ENCODE measurements around the gene CCDC197.

CCDC197 gene

DNA sequence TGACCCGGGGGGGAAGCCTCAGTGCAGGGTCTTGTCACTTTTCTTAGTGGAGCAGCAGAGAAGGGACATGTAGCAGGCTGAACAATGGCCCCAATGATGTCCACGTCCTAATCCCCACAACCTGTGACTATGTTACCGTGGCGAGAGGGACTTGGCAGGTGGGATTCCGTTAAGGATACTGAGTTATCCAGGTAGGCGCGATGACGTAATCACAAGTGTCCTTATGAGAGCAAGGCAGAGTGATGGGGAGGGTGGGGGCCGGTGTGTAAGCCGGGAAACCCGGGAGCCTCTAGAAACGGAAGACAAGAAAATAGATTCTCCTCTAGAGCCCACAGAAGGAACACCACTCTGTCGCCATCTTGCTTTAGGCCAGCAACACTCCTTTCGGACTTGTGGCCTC, 33.5 kb downstream of the CCDC197 start:
- H3K27ac ChIP-seq (ENCODE audit: low read length), result no peak overlapping the region
- no peaks in the 10 kb centered on the region for H3K4me1 ChIP-seq (ENCODE audit: low read length)
- no peak overlapping the region for H3K4me2 ChIP-seq (ENCODE audit: low read length)
- H3K4me3 ChIP-seq (ENCODE audit: low read length), result no peak overlapping the region
- no peak overlapping the region for H2AFZ ChIP-seq (ENCODE audit: low read depth, low read length)
- H3K36me3 ChIP-seq (replicated peaks; ENCODE audit: low read depth, low read length), result no peaks in the 10 kb centered on the region
- TF ChIP-seq EZH2phosphoT487 (IDR thresholded peaks at IDR 0.05; ENCODE audit: low read depth), result no peak
- no peak for TF ChIP-seq CTCF (IDR thresholded peaks at IDR 0.05; ENCODE audit: low read depth, low read length)
- no peaks in the 10 kb centered on the region for H3K79me2 ChIP-seq (ENCODE audit: low read length)
- H3K9me3 ChIP-seq (ENCODE audit: insufficient read depth, low read length), result no peaks in the 10 kb centered on the region
- no peaks in the 10 kb centered on the region for H3K27me3 ChIP-seq (ENCODE audit: low read depth, low read length)
- no peak overlapping the region for H3K9ac ChIP-seq (ENCODE audit: low read length)
- no peaks in the 10 kb centered on the region for H4K20me1 ChIP-seq (ENCODE audit: insufficient read depth, low read length)

DNA sequence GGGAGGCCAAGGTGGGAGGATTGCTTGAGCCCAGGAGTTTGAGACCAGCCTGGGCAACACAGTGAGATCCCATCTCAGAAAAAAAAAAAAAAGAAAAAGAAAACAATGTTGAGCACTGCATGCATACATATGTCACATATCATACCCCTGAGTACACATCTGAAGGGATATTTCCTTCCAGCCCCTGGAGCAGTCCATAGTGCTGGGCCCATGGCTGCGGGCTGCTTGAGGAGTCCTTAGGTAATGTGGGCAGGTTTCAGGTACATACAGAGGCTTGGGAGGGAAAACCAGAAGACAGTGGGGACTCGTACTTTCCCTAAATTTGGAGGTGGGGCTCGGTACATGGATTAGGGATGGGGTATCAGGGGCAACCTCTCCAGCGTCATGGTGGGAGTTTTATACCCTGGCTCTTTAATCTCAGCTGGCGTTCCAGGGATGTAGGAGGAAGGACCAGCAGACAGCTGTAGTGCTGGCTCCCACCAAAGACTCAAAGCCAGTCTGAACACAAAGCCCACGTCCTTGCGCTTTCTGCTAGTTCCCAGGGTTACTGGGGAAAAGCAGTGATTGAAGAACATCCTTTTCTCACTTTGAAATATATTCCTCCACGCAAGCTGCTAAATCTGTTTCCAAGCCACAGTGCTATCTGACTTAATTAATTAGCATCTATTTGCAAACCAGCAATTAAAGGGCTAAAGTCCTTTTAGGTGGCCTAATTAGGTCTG, 34.2 kb downstream of the CCDC197 start:
- Histone ChIP-seq H3K4me1 (ENCODE audit: low read length) (no peaks in the 10 kb centered on the region), H3K9me3 (ENCODE audit: insufficient read depth, low read length) (no peaks in the 10 kb centered on the region), H3K4me2 (ENCODE audit: low read length) (no peak overlapping the region), H2AFZ (ENCODE audit: low read depth, low read length) (no peak overlapping the region), H4K20me1 (ENCODE audit: insufficient read depth, low read length) (no peaks in the 10 kb centered on the region), H3K4me3 (ENCODE audit: low read length) (no peak overlapping the region), H3K27me3 (ENCODE audit: low read depth, low read length) (no peaks in the 10 kb centered on the region), H3K9ac (ENCODE audit: low read length) (no peak overlapping the region), H3K79me2 (ENCODE audit: low read length) (no peaks in the 10 kb centered on the region), H3K27ac (ENCODE audit: low read length) (no peak overlapping the region), H3K36me3 (replicated peaks; ENCODE audit: low read depth, low read length) (no peaks in the 10 kb centered on the region)
- TF ChIP-seq CTCF (IDR thresholded peaks at IDR 0.05; ENCODE audit: low read depth, low read length) (no peak), EZH2phosphoT487 (IDR thresholded peaks at IDR 0.05; ENCODE audit: low read depth) (no peak)

- H3K27ac ChIP-seq (ENCODE audit: low read length), result no peak overlapping the region
Measured at GRCh38 chr14:94031883-94032279, 34.8 kb downstream of the CCDC197 start.

GRCh38 chr14:94034886-94035285, 37.8 kb downstream of the CCDC197 start:
- TF ChIP-seq CTCF (IDR thresholded peaks at IDR 0.05; ENCODE audit: low read depth, low read length), result no peak
- no peak for TF ChIP-seq EZH2phosphoT487 (IDR thresholded peaks at IDR 0.05; ENCODE audit: low read depth)
- H3K27ac ChIP-seq (ENCODE audit: low read length), result no peak overlapping the region
- H3K36me3 ChIP-seq (replicated peaks; ENCODE audit: low read depth, low read length), result no peaks in the 10 kb centered on the region
- H3K79me2 ChIP-seq (ENCODE audit: low read length), result no peaks in the 10 kb centered on the region
- H3K9ac ChIP-seq (ENCODE audit: low read length), result no peak overlapping the region
- no peaks in the 10 kb centered on the region for H3K27me3 ChIP-seq (ENCODE audit: low read depth, low read length)
- H3K4me1 ChIP-seq (ENCODE audit: low read length), result no peaks in the 10 kb centered on the region
- H2AFZ ChIP-seq (ENCODE audit: low read depth, low read length), result no peak overlapping the region
- no peak overlapping the region for H3K4me3 ChIP-seq (ENCODE audit: low read length)
- H3K4me2 ChIP-seq (ENCODE audit: low read length), result no peak overlapping the region
- no peaks in the 10 kb centered on the region for H3K9me3 ChIP-seq (ENCODE audit: insufficient read depth, low read length)
- H4K20me1 ChIP-seq (ENCODE audit: insufficient read depth, low read length), result no peaks in the 10 kb centered on the region

More at GRCh38 chr14:94031883-94032279, 34.8 kb downstream of the CCDC197 start:
- H3K79me2 ChIP-seq (ENCODE audit: low read length), result no peaks in the 10 kb centered on the region
- H3K4me1 ChIP-seq (ENCODE audit: low read length), result no peaks in the 10 kb centered on the region
- no peaks in the 10 kb centered on the region for H3K36me3 ChIP-seq (replicated peaks; ENCODE audit: low read depth, low read length)
- no peak for TF ChIP-seq EZH2phosphoT487 (IDR thresholded peaks at IDR 0.05; ENCODE audit: low read depth)
- TF ChIP-seq CTCF (IDR thresholded peaks at IDR 0.05; ENCODE audit: low read depth, low read length), result no peak
- H3K9me3 ChIP-seq (ENCODE audit: insufficient read depth, low read length), result no peaks in the 10 kb centered on the region
- H3K4me3 ChIP-seq (ENCODE audit: low read length), result no peak overlapping the region
- no peaks in the 10 kb centered on the region for H3K27me3 ChIP-seq (ENCODE audit: low read depth, low read length)
- H3K9ac ChIP-seq (ENCODE audit: low read length), result no peak overlapping the region
- H3K4me2 ChIP-seq (ENCODE audit: low read length), result no peak overlapping the region
- no peak overlapping the region for H2AFZ ChIP-seq (ENCODE audit: low read depth, low read length)
- no peaks in the 10 kb centered on the region for H4K20me1 ChIP-seq (ENCODE audit: insufficient read depth, low read length)
